HCT116 (cell line): Measurements from ENCODE around the gene MYO16.

Experiments used
- CEBPB ChIP-seq: IDR thresholded peaks from 2 replicates; pipeline ENCODE4 v1.6.1; 2012; ENCODE audit warnings: low read depth
- EGR1 ChIP-seq: IDR thresholded peaks from 2 replicates; pipeline ENCODE4 v1.6.1; 2012; ENCODE audit warnings: low read depth
- EZH2 ChIP-seq: fragments of 200-600 bp; sonication (generic); IDR thresholded peaks from 2 replicates; pipeline ENCODE4 v1.6.1; 2017; ENCODE audit warnings: antibody characterized with exemption, mixed run types
- EZH2phosphoT487 ChIP-seq: fragments of 200-600 bp; IDR thresholded peaks from 2 replicates; pipeline ENCODE4 v1.6.1; 2018; ENCODE audit warnings: antibody characterized with exemption, borderline replicate concordance
- JUND ChIP-seq: IDR thresholded peaks from 2 replicates; pipeline ENCODE4 v1.6.1; 2012
- POLR2A ChIP-seq: IDR thresholded peaks from 2 replicates; pipeline ENCODE4 v1.7.0; 2011; ENCODE audit warnings: borderline replicate concordance; ENCODE audit not compliant: insufficient read depth, insufficient read length; ENCODE audit errors: extremely low read depth
- POLR2AphosphoS5 ChIP-seq: IDR thresholded peaks from 2 replicates; pipeline ENCODE4 v1.6.1; 2011; ENCODE audit warnings: mild to moderate bottlenecking, low read depth, low read length, moderate library complexity
- SIN3A ChIP-seq: IDR thresholded peaks from 2 replicates; pipeline ENCODE4 v1.6.1; 2012; ENCODE audit warnings: low read depth
- YY1 ChIP-seq: IDR thresholded peaks from 2 replicates; pipeline ENCODE4 v1.6.1; 2011; ENCODE audit warnings: low read length, low read depth, moderate library complexity, mild to moderate bottlenecking; ENCODE audit not compliant: insufficient replicate concordance; ENCODE audit errors: extremely low read depth
- TF ChIP-seq, protein P1 (sequence below), 3 experiments: fragments of 200-600 bp in 1 of 3; sonication (generic) in 1 of 3; IDR thresholded peaks in 2 of 3; conservative IDR thresholded peaks in 1 of 3; 2 replicates each; pipeline ENCODE4 v1.5.1; 2012 to 2017; ENCODE audit warnings: low read depth in 2 of 3, low read length in 2 of 3, antibody characterized with exemption in 1 of 3, borderline replicate concordance in 1 of 3, control low read depth in 1 of 3, mild to moderate bottlenecking in 1 of 3, mixed read lengths in 1 of 3, mixed run types in 1 of 3, moderate library complexity in 1 of 3; ENCODE audit not compliant: insufficient read depth in 1 of 3

DNA sequence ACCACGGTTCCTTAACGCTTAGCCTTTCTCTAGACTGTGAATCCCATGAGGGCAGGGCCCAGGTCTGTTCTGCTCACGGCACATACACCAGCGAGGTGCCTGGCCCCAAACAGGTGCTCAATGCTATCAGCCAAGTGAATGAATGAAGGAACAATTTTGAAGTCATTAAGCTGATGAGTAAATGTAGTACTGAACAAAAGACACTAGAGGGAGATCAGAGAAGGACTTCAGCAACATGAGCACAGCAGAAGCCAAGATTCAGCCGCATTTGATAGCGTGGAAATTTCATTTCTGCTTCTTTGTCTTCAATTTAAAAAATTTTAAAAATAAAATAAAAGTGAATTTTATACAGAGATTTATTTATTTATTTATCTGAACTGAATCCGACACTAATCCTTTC, 20.1 kb upstream of the MYO16 start:
- TF ChIP-seq EZH2 (no peak), POLR2A (no peak), POLR2AphosphoS5 (no peak), JUND (no peak), YY1 (no peak), EGR1 (no peak), CEBPB (no peak), SIN3A (no peak), EZH2phosphoT487 (no peak)
- TF ChIP-seq, protein P1, sequence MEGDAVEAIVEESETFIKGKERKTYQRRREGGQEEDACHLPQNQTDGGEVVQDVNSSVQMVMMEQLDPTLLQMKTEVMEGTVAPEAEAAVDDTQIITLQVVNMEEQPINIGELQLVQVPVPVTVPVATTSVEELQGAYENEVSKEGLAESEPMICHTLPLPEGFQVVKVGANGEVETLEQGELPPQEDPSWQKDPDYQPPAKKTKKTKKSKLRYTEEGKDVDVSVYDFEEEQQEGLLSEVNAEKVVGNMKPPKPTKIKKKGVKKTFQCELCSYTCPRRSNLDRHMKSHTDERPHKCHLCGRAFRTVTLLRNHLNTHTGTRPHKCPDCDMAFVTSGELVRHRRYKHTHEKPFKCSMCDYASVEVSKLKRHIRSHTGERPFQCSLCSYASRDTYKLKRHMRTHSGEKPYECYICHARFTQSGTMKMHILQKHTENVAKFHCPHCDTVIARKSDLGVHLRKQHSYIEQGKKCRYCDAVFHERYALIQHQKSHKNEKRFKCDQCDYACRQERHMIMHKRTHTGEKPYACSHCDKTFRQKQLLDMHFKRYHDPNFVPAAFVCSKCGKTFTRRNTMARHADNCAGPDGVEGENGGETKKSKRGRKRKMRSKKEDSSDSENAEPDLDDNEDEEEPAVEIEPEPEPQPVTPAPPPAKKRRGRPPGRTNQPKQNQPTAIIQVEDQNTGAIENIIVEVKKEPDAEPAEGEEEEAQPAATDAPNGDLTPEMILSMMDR (IDR thresholded peaks at IDR 0.05 in 2 of 3, conservative IDR thresholded peaks at IDR 0.05 in 1 of 3; ENCODE audit: borderline replicate concordance in 1 of 3, insufficient read depth in 1 of 3, low read depth in 2 of 3, low read length in 2 of 3), result peak; percentile 36 to 50 (median 48); a peak in 5 of 6 replicates
